Coronary artery (tissue), 2 donors: ENCODE results near the gene ZCCHC17.

Source experiments
- DNase-seq: peaks from one replicate; pipeline ENCODE4 v3.0.0-alpha.2; 2017; ENCODE audit warnings: low spot score
- H3K27ac ChIP-seq, 2 donors: fragments of 200-600 bp; sonication (generic); one replicate each; pipeline ENCODE4 v1.5.1; 2016 to 2019
- H3K4me3 ChIP-seq: fragments of 200-600 bp; sonication (generic); 2 replicates; pipeline ENCODE4 v1.5.1; 2016; ENCODE audit warnings: mild to moderate bottlenecking, moderate library complexity
- CTCF ChIP-seq: fragments of 200-600 bp; sonication (generic); IDR thresholded peaks from one replicate; pipeline ENCODE4 v1.5.1; 2019; ENCODE audit warnings: antibody characterized with exemption

ZCCHC17 gene

GRCh38 chr1:31390071-31390470 lies 93.2 kb downstream of the ZCCHC17 start:
- DNase-seq: no peak
- H3K4me3 ChIP-seq: no peak overlapping the region
- H3K27ac ChIP-seq: no peak overlapping the region
- no peak for TF ChIP-seq CTCF

GRCh38 chr1:31393463-31393862 lies 96.6 kb downstream of the ZCCHC17 start:
- Histone ChIP-seq H3K4me3 (no peak overlapping the region), H3K27ac (no peak overlapping the region)
- DNase-seq: no peak
- no peak for TF ChIP-seq CTCF

- no peak overlapping the region for H3K27ac ChIP-seq
These were observed 97.9 kb downstream of the ZCCHC17 start for GRCh38 chr1:31394584-31395193.

GRCh38 chr1:31396633-31397351 lies 100.0 kb downstream of the ZCCHC17 start:
- no peak for DNase-seq
- no peak for TF ChIP-seq CTCF
- no peak overlapping the region for H3K27ac ChIP-seq
- H3K4me3 ChIP-seq: no peak overlapping the region

More at GRCh38 chr1:31394584-31395193, 97.9 kb downstream of the ZCCHC17 start:
- DNase-seq: peak; percentile 80
- H3K4me3 ChIP-seq: peak overlapping the region; percentile 67
- TF ChIP-seq CTCF: peak; percentile 80

GRCh38 chr1:31397360-31398095 lies 100.7 kb downstream of the ZCCHC17 start:
- no peak for DNase-seq

GRCh38 chr1:31398246-31398645 lies 101.4 kb downstream of the ZCCHC17 start:
- no peak for TF ChIP-seq CTCF
- no peak overlapping the region for H3K27ac ChIP-seq
- no peak for DNase-seq
- no peak overlapping the region for H3K4me3 ChIP-seq

More at GRCh38 chr1:31397360-31398095, 100.7 kb downstream of the ZCCHC17 start:
- Histone ChIP-seq H3K4me3 (no peak overlapping the region), H3K27ac (no peak overlapping the region)
- no peak for TF ChIP-seq CTCF
